ENCODE data around the gene TTC12.

GRCh38 chr11:113412675-113413074 lies 98.3 kb downstream of the TTC12 start:
- TF ChIP-seq EZH2 (IDR thresholded peaks at IDR 0.05) (no peak), POLR2AphosphoS5 (IDR thresholded peaks at IDR 0.05; ENCODE audit: borderline replicate concordance, low read depth, low read length) (no peak)
